ENCODE data around the gene WDR54. TPM values are rescaled to one million over a fixed set of nuclear protein-coding genes. Genes with fewer than 3 reads are reported as not detected.

WDR54 gene
- polyA plus RNA-seq, 2 of the 4 experiments (the other 2 are of a cell fraction), result 47.4 to 62.5 TPM

GRCh38 chr2:74375838-74376237, 45.7 kb upstream of the WDR54 start:
- 98% methylated on average over 2 of the region's 2 CpGs for WGBS (ENCODE audit: missing lambda C conversion rate)
- ChIA-PET POLR2A (no interaction called here), CTCF (interaction anchor here (0.7 to 3.9 kb wide), 6 partner anchors 9 to 52 kb away, joined by 3 to 15 read pairs (median 3); no protein-coding TSS in a partner anchor)
- TF ChIP-seq CHD4 (IDR thresholded peaks at IDR 0.05; ENCODE audit: borderline replicate concordance), result no peak
- no peak for TF ChIP-seq RAD21 (conservative IDR thresholded peaks at IDR 0.05 in 1 of 2, IDR thresholded peaks at IDR 0.05 in 1 of 2)
- no peak for TF ChIP-seq ATOH8 (CRISPR knock-in tag; IDR thresholded peaks at IDR 0.05; ENCODE audit: low read depth)
- TF ChIP-seq EHMT2 (IDR thresholded peaks at IDR 0.05; ENCODE audit: low read depth), result no peak
- TF ChIP-seq CBX8 (IDR thresholded peaks at IDR 0.05), result no peak
- TF ChIP-seq MAZ (IDR thresholded peaks at IDR 0.05; ENCODE audit: borderline replicate concordance, low read depth, low read length), result no peak
- no peak for TF ChIP-seq POLR2A (IDR thresholded peaks at IDR 0.05; ENCODE audit: low read length)
- TF ChIP-seq, protein P1, sequence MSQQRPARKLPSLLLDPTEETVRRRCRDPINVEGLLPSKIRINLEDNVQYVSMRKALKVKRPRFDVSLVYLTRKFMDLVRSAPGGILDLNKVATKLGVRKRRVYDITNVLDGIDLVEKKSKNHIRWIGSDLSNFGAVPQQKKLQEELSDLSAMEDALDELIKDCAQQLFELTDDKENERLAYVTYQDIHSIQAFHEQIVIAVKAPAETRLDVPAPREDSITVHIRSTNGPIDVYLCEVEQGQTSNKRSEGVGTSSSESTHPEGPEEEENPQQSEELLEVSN (IDR thresholded peaks at IDR 0.05; ENCODE audit: borderline replicate concordance, low read depth), result no peak
- TF ChIP-seq, protein P2, sequence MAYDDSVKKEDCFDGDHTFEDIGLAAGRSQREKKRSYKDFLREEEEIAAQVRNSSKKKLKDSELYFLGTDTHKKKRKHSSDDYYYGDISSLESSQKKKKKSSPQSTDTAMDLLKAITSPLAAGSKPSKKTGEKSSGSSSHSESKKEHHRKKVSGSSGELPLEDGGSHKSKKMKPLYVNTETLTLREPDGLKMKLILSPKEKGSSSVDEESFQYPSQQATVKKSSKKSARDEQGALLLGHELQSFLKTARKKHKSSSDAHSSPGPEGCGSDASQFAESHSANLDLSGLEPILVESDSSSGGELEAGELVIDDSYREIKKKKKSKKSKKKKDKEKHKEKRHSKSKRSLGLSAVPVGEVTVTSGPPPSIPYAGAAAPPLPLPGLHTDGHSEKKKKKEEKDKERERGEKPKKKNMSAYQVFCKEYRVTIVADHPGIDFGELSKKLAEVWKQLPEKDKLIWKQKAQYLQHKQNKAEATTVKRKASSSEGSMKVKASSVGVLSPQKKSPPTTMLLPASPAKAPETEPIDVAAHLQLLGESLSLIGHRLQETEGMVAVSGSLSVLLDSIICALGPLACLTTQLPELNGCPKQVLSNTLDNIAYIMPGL (CRISPR knock-in tag; IDR thresholded peaks at IDR 0.05; ENCODE audit: borderline replicate concordance), result no peak
- FAIRE-seq, result no peak
- no peak for DNase-seq (ENCODE audit: low read depth in 1 of 2, low spot score in 1 of 2)
- H3K4me1 ChIP-seq, result peaks cover 15% of the 10 kb centered on the region; the same call in 2 of the 3 replicates
- no peak for ATAC-seq
- H3K27ac ChIP-seq, result no peak overlapping the region
- H3K4me3 ChIP-seq, result no peak overlapping the region
- no peaks in the 10 kb centered on the region for H3K9me3 ChIP-seq
- H3K4me2 ChIP-seq, result no peak overlapping the region

DNA sequence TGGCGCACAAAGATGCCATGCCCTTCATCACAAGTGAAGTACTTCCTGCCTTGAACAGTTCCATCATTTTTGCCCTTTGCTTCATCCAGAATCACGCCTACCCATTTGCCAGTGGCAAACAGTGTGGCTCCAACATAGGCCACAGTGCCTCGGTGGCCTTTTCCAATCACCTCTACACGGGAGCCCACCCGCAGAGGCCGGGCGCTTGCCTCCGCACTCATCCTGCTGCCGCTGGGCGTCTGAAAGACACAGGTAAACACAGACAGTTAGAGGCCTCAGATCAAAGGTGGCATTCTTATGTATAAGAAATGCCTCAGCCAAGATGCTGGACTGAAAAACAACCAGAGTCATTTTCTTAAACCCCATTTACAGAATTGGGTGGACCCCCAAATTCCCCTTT, 43.5 kb upstream of the WDR54 start:
- FAIRE-seq (no peak), ATAC-seq (no peak), DNase-seq (ENCODE audit: low read depth in 1 of 2, low spot score in 1 of 2) (no peak)
- Histone ChIP-seq H3K4me1 (peaks cover 15% of the 10 kb centered on the region; the same call in 2 of the 3 replicates), H3K4me2 (no peak overlapping the region), H3K4me3 (no peak overlapping the region), H3K9me3 (no peaks in the 10 kb centered on the region), H3K27ac (no peak overlapping the region)
- CTCF ChIA-PET, result interaction anchor here (2.2 kb wide), 1 partner anchor 9 kb away, joined by 9 read pairs; no protein-coding TSS in a partner anchor
- TF ChIP-seq HDAC2 (IDR thresholded peaks at IDR 0.05) (no peak), FOSB (CRISPR knock-in tag; IDR thresholded peaks at IDR 0.05) (no peak), POLR2A (IDR thresholded peaks at IDR 0.05; ENCODE audit: low read length) (no peak), CHD2 (IDR thresholded peaks at IDR 0.05; ENCODE audit: low read length, partially characterized antibody) (no peak), GATA3 (IDR thresholded peaks at IDR 0.05; ENCODE audit: borderline replicate concordance) (no peak), USF2 (IDR thresholded peaks at IDR 0.05) (no peak), ZSCAN20 (CRISPR knock-in tag; IDR thresholded peaks at IDR 0.05) (no peak), PHF8 (IDR thresholded peaks at IDR 0.05; ENCODE audit: borderline replicate concordance, low read depth) (no peak), SREBF2 (IDR thresholded peaks at IDR 0.05) (no peak), POLR2AphosphoS2 (conservative IDR thresholded peaks at IDR 0.05; ENCODE audit: low read length) (no peak), CBX2 (IDR thresholded peaks at IDR 0.05; ENCODE audit: borderline replicate concordance, low read depth) (no peak), CEBPB (IDR thresholded peaks at IDR 0.05) (no peak), MAFK (IDR thresholded peaks at IDR 0.05; ENCODE audit: partially characterized antibody) (no peak)
- TF ChIP-seq, protein P3, sequence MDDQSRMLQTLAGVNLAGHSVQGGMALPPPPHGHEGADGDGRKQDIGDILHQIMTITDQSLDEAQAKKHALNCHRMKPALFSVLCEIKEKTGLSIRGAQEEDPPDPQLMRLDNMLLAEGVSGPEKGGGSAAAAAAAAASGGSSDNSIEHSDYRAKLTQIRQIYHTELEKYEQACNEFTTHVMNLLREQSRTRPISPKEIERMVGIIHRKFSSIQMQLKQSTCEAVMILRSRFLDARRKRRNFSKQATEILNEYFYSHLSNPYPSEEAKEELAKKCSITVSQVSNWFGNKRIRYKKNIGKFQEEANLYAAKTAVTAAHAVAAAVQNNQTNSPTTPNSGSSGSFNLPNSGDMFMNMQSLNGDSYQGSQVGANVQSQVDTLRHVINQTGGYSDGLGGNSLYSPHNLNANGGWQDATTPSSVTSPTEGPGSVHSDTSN (IDR thresholded peaks at IDR 0.05), result no peak
- TF ChIP-seq, protein P4, sequence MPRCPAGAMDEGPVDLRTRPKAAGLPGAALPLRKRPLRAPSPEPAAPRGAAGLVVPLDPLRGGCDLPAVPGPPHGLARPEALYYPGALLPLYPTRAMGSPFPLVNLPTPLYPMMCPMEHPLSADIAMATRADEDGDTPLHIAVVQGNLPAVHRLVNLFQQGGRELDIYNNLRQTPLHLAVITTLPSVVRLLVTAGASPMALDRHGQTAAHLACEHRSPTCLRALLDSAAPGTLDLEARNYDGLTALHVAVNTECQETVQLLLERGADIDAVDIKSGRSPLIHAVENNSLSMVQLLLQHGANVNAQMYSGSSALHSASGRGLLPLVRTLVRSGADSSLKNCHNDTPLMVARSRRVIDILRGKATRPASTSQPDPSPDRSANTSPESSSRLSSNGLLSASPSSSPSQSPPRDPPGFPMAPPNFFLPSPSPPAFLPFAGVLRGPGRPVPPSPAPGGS (IDR thresholded peaks at IDR 0.05), result no peak
- TF ChIP-seq, protein P1 (IDR thresholded peaks at IDR 0.05; ENCODE audit: borderline replicate concordance, low read depth), result no peak
- POLR2A ChIA-PET, result no interaction called here
- WGBS (ENCODE audit: missing lambda C conversion rate), result 86% methylated on average over 10 of the region's 10 CpGs

Data from A549 (cell line).